ENCODE results near the gene C16orf96.

The C16orf96 gene

DNA sequence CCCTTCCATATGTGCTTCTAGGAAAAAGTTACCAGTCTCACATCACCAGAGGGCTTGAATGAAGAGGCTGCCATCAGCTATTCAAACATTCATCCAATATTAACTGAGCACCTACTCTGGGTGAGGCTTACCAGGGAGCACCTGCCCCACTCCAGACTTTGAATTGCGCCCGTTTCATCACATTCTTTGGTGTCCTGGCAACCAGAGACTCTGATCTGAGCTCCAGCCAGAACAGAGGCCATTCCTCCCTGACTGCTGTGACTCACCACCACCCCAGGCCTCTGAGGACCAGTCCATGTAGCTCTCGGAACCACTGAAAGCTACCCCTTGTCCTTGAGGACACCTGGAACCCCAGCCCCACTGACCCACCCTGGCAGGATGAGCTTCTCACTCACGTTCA, at the start of gene C16orf96:
Gene C16orf96, plus strand, starts transcription at position 229 of the 400 bp plus-strand sequence. Its CDS starts 150 bp downstream, at position 379.
- POLR2A ChIA-PET, result interaction anchor here (1.1 kb wide), 1 partner anchor 17 kb away, joined by 3 read pairs; the partner anchor contains the start of gene CDIP1
- TF ChIP-seq, protein P1, sequence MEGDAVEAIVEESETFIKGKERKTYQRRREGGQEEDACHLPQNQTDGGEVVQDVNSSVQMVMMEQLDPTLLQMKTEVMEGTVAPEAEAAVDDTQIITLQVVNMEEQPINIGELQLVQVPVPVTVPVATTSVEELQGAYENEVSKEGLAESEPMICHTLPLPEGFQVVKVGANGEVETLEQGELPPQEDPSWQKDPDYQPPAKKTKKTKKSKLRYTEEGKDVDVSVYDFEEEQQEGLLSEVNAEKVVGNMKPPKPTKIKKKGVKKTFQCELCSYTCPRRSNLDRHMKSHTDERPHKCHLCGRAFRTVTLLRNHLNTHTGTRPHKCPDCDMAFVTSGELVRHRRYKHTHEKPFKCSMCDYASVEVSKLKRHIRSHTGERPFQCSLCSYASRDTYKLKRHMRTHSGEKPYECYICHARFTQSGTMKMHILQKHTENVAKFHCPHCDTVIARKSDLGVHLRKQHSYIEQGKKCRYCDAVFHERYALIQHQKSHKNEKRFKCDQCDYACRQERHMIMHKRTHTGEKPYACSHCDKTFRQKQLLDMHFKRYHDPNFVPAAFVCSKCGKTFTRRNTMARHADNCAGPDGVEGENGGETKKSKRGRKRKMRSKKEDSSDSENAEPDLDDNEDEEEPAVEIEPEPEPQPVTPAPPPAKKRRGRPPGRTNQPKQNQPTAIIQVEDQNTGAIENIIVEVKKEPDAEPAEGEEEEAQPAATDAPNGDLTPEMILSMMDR (IDR thresholded peaks at IDR 0.05; ENCODE audit: control extremely low read depth, extremely low read depth, low read depth, missing control alignments), result no peak
- peak; percentile 5 for DNase-seq (ENCODE audit: extremely low spot score)
- CTCF ChIA-PET, result interaction anchor here (1.2 to 1.4 kb wide), 6 partner anchors 9 to 38 kb away, joined by 3 to 6 read pairs (median 4); partner anchors contain the start of gene CDIP1

DNA sequence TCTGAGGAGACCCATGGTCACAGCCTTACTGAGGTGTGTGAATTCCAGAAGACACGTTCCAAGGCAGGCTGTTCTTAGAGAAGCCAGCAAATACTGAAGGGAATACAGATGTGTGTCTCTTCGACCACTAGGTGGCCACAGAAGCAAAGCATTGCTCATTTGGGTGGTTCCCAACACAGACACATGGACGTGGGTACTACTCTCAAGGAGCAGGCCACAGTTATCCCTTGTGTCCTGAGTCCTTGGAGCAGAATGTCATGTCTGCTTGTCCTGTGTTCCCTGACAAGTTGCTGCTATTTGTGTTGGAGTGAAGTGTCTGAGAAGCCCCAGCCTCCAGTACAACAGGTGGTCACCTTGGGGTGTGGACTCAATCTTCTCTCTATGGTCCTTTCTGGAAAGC, 49.7 kb upstream of the C16orf96 start:
- TF ChIP-seq, protein P1 (IDR thresholded peaks at IDR 0.05; ENCODE audit: control extremely low read depth, extremely low read depth, low read depth, missing control alignments), result peak; percentile 89
- ChIA-PET CTCF (interaction anchor here (0.7 to 6.9 kb wide), 28 partner anchors 8 to 450 kb away, joined by 3 to 138 read pairs (median 6); partner anchors contain the start of genes MGRN1, ROGDI and SEC14L5), POLR2A (interaction anchor here (0.7 kb wide), 1 partner anchor 90 kb away, joined by 3 read pairs; no protein-coding TSS in a partner anchor)
- peak; percentile 79 for DNase-seq (ENCODE audit: extremely low spot score)

DNA sequence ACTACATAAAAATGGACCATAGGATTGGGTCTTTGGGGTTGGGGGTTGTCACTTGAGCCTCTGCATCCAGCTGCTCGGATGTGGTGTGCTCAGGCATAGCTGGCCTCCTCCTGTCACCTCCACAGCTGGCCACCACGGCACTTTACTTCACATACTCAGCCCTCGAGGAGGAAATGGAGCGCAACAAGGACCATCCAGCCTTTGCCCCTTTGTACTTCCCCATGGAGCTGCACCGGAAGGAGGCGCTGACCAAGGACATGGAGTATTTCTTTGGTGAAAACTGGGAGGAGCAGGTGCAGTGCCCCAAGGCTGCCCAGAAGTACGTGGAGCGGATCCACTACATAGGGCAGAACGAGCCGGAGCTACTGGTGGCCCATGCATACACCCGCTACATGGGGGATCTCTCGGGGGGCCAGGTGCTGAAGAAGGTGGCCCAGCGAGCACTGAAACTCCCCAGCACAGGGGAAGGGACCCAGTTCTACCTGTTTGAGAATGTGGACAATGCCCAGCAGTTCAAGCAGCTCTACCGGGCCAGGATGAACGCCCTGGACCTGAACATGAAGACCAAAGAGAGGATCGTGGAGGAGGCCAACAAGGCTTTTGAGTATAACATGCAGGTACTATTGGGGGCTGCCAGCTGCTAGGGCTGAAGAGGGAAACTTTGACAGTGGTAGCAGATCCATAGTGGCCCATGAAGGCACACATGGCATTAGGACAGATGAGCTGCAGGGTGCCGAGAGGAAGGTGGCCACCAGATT, 48.4 kb upstream of the C16orf96 start:
- DNase-seq (ENCODE audit: extremely low spot score), result no peak
- TF ChIP-seq, protein P1 (IDR thresholded peaks at IDR 0.05; ENCODE audit: control extremely low read depth, extremely low read depth, low read depth, missing control alignments), result no peak
- ChIA-PET CTCF (interaction anchor here (0.8 to 6.9 kb wide), 28 partner anchors 9 to 634 kb away, joined by 3 to 138 read pairs (median 6); partner anchors contain the start of genes CDIP1, MGRN1, ROGDI and SEC14L5), POLR2A (no interaction called here)

DNA sequence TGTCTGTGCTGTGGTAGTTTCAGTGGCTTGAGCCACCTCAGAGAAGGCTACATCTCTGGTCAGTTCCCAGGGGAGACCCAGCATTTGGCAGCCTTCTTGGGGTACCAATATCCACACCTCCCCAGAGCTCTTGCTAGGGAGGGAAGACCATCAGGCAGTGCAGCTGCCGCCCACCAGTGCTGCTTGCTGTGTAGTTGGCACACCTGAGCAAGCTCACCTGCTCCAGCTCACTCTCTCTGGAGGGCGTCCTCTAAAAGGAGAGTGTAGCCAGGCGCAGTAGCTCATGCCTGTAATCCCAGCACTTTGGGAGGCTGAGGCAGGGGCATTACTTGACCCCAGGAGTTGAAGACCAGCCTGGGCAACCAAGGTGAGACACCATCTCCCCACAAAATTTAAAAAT, 47.3 kb upstream of the C16orf96 start:
- ChIA-PET CTCF (interaction anchor here (0.6 to 6.9 kb wide), 9 partner anchors 8 to 76 kb away, joined by 3 to 138 read pairs (median 7); no protein-coding TSS in a partner anchor), POLR2A (no interaction called here)
- no peak for DNase-seq (ENCODE audit: extremely low spot score)
- TF ChIP-seq, protein P1 (IDR thresholded peaks at IDR 0.05; ENCODE audit: control extremely low read depth, extremely low read depth, low read depth, missing control alignments), result no peak

DNA sequence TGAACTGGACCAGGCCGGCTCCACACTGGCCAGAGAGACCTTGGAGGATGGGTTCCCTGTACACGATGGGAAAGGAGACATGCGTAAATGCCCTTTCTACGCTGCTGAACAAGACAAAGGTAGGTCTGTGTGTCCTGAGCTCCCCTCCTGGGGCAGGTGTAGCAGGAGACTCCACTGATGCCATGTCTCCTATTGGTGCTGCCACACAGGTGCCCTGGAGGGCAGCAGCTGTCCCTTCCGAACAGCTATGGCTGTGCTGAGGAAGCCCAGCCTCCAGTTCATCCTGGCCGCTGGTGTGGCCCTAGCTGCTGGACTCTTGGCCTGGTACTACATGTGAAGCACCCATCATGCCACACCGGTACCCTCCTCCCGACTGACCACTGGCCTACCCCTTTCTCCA, 46.7 kb upstream of the C16orf96 start:
- no peak for DNase-seq (ENCODE audit: extremely low spot score)
- ChIA-PET POLR2A (no interaction called here), CTCF (interaction anchor here (1.4 to 6.9 kb wide), 3 partner anchors 9 to 40 kb away, joined by 4 to 138 read pairs (median 5); partner anchors contain the start of gene HMOX2)
- TF ChIP-seq, protein P1 (IDR thresholded peaks at IDR 0.05; ENCODE audit: control extremely low read depth, extremely low read depth, low read depth, missing control alignments), result no peak

DNA sequence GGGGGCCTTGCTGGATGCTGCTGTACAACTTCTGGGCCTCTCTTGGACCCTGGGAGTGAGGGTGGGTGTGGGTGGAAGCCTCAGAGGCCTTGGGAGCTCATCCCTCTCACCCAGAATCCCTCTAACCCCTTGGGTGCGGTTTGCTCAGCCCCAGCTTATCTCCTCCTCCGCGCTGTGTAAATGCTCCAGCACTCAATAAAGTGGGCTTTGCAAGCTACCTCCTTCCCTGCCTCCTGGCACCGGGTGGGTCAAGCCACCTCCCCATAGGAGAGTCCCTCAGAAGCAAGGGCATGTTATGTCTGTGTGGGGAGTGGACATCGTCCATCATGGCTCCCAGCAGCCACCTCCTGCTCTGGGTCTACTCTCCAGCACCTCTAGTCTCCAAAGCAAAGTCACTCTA, 46.0 kb upstream of the C16orf96 start:
- ChIA-PET CTCF (interaction anchor here (1.3 to 6.9 kb wide), 4 partner anchors 9 to 76 kb away, joined by 4 to 138 read pairs (median 4); partner anchors contain the start of gene HMOX2), POLR2A (no interaction called here)
- no peak for DNase-seq (ENCODE audit: extremely low spot score)
- TF ChIP-seq, protein P1 (IDR thresholded peaks at IDR 0.05; ENCODE audit: control extremely low read depth, extremely low read depth, low read depth, missing control alignments), result no peak

All from GM10248 (cell line).